Neuron (in vitro differentiated cells): ENCODE measurements around the gene PAPLN.

Source experiments
- H2AFZ ChIP-seq: one replicate; pipeline ENCODE4 v1.6.1; 2013; ENCODE audit warnings: low read depth, mild to moderate bottlenecking, inconsistent platforms, low read length, moderate library complexity
- H3K27me3 ChIP-seq: one replicate; pipeline ENCODE4 v1.6.1; 2013; ENCODE audit warnings: low read length; ENCODE audit not compliant: insufficient read depth
- H3K36me3 ChIP-seq: one replicate; pipeline ENCODE4 v1.6.1; 2013; ENCODE audit warnings: low read length; ENCODE audit not compliant: insufficient read depth
- H3K4me1 ChIP-seq: one replicate; pipeline ENCODE4 v1.6.1; 2013; ENCODE audit warnings: low read length; ENCODE audit not compliant: insufficient read depth
- H3K4me3 ChIP-seq: 2 replicates; pipeline ENCODE4 v1.5.1; 2013; ENCODE audit warnings: mild to moderate bottlenecking, low read length, moderate library complexity
- H3K9me3 ChIP-seq: one replicate; pipeline ENCODE4 v1.6.1; 2013; ENCODE audit warnings: low read length

Gene PAPLN

GRCh38 chr14:73234586-73235394 lies 2.5 kb upstream of the PAPLN start:
- H3K9me3 ChIP-seq = no peaks in the 10 kb centered on the region
- peaks cover 37% of the 10 kb centered on the region for H3K4me1 ChIP-seq
- H2AFZ ChIP-seq = no peak overlapping the region
- no peaks in the 10 kb centered on the region for H3K27me3 ChIP-seq
- H3K36me3 ChIP-seq = no peaks in the 10 kb centered on the region
- peak overlapping the region; percentile 15 for H3K4me3 ChIP-seq

DNA sequence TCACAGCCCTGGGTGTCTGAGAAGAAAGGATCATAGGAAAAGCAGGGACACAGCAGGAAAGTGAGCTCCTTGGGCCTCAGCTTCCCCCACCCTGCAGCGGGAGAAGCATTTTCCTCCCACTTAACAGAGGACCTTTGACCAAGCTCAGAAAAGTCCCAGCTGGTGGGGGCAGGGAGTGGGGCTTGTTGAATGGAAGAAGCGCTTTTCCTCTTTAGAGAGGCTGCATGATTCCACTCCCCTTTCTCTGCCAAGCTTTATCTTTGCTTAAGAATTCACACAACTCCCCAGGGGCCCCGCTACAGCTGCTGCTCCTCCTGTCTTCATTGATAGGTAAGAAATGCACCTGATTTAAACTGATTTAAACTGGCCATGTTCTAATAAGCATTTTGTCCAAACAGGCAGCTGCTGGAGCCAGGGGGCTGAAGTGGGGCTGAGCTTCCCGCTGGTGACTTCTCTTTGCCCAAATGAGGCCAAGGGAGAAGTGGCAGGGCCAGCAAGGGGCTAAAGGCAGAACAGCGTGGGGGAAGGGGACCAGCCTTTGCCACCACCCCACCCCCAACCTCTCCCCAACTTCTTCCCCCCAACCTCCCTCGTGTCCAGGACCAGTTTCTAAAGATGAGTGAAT lies 1.7 kb upstream of the PAPLN start:
- H3K9me3 ChIP-seq = no peaks in the 10 kb centered on the region
- no peaks in the 10 kb centered on the region for H3K36me3 ChIP-seq
- H3K4me1 ChIP-seq = peaks cover 37% of the 10 kb centered on the region
- peak overlapping the region; percentile 52 for H2AFZ ChIP-seq
- H3K27me3 ChIP-seq = no peaks in the 10 kb centered on the region
- peak overlapping the region; percentile 15 for H3K4me3 ChIP-seq

GRCh38 chr14:73236157-73236556 lies 1.1 kb upstream of the PAPLN start:
- Histone ChIP-seq H3K9me3 (no peaks in the 10 kb centered on the region), H3K36me3 (no peaks in the 10 kb centered on the region), H3K27me3 (no peaks in the 10 kb centered on the region), H2AFZ (peak overlapping the region; percentile 52), H3K4me3 (no peak overlapping the region), H3K4me1 (peaks cover 37% of the 10 kb centered on the region)

DNA sequence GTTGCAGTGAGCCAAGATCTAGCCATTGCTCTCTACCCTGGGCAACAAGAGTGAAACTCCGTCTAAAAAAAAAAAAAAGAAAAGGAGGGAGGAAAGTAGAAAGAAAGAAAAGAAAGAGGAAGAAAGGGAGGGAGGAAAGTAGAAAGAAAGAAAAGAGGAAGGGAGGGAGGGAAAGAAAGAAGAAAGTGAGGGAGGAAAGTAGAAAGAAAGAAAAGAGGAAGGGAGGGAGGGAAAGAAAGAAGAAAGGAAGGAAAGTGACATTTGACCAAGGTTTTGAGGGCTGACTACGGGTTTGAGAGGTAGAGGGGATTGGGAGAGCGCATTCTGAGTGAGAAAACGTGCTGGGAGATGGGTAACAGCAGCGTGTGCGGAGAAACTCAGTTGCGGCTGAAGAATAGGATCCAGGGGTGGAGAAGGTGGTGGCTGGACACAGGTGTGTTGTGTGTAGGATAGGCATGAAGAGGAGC lies 521 bp upstream of the PAPLN start:
- Histone ChIP-seq H2AFZ (no peak overlapping the region), H3K9me3 (no peaks in the 10 kb centered on the region), H3K4me1 (peaks cover 38% of the 10 kb centered on the region), H3K4me3 (no peak overlapping the region), H3K36me3 (no peaks in the 10 kb centered on the region), H3K27me3 (no peaks in the 10 kb centered on the region)

DNA sequence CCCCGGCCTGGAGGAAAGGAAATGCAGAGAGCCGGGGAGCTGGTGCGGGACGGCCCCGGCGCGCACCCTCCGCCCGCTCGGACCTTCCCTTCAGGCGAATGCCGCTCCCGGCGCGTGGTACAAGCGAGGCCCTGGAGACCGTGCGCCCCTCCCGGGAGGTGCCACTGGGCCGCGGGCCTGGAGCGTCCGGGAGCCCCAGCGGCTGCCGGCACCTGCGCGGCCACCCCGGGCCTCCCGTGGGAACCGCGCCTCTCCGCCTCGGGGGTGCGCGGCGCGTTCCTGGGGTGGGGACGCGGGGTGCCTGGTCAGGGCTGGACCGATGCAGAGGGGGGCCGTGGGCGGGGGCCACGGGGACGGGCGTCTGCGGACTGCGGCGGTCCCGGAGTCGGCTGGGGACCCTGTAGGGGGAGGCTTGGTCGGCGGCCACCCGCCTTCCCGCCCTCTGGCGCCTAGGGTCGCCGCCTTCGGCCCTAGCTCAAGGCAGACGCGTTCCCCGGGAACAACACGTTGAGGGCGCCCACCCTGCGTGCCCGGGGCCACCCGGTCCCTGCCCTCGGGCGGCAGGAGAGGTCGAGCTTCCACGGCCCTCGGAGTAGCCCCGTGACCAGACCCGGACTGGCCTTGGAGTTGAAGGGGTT lies 599 bp downstream of the PAPLN start:
- H2AFZ ChIP-seq = peak overlapping the region; percentile 9
- peaks cover 42% of the 10 kb centered on the region for H3K4me1 ChIP-seq
- H3K9me3 ChIP-seq = no peaks in the 10 kb centered on the region
- no peaks in the 10 kb centered on the region for H3K36me3 ChIP-seq
- peak overlapping the region; percentile 14 for H3K4me3 ChIP-seq
- H3K27me3 ChIP-seq = no peaks in the 10 kb centered on the region

GRCh38 chr14:73238424-73238852 lies 1.1 kb downstream of the PAPLN start:
- Histone ChIP-seq H2AFZ (peak overlapping the region; percentile 9), H3K4me3 (peak overlapping the region; percentile 14), H3K36me3 (no peaks in the 10 kb centered on the region), H3K9me3 (no peaks in the 10 kb centered on the region), H3K4me1 (peaks cover 42% of the 10 kb centered on the region), H3K27me3 (no peaks in the 10 kb centered on the region)

GRCh38 chr14:73238941-73239340 lies 1.6 kb downstream of the PAPLN start:
- Histone ChIP-seq H3K4me3 (no peak overlapping the region), H3K27me3 (no peaks in the 10 kb centered on the region), H3K4me1 (peaks cover 42% of the 10 kb centered on the region), H3K36me3 (no peaks in the 10 kb centered on the region), H3K9me3 (no peaks in the 10 kb centered on the region), H2AFZ (no peak overlapping the region)

- peaks cover 40% of the 10 kb centered on the region for H3K4me1 ChIP-seq
- no peak overlapping the region for H3K4me3 ChIP-seq
- no peaks in the 10 kb centered on the region for H3K36me3 ChIP-seq
Measured at GRCh38 chr14:73239393-73240241, 2.3 kb downstream of the PAPLN start.

GRCh38 chr14:73240816-73241480 lies 3.6 kb downstream of the PAPLN start:
- Histone ChIP-seq H3K9me3 (no peaks in the 10 kb centered on the region), H3K27me3 (no peaks in the 10 kb centered on the region), H2AFZ (no peak overlapping the region), H3K36me3 (no peaks in the 10 kb centered on the region), H3K4me1 (peaks cover 26% of the 10 kb centered on the region), H3K4me3 (no peak overlapping the region)

More at GRCh38 chr14:73239393-73240241, 2.3 kb downstream of the PAPLN start:
- Histone ChIP-seq H2AFZ (no peak overlapping the region), H3K9me3 (no peaks in the 10 kb centered on the region), H3K27me3 (no peaks in the 10 kb centered on the region)

GRCh38 chr14:73241481-73242165 lies 4.3 kb downstream of the PAPLN start:
- Histone ChIP-seq H3K4me3 (no peak overlapping the region), H3K36me3 (no peaks in the 10 kb centered on the region), H3K9me3 (no peaks in the 10 kb centered on the region), H3K27me3 (no peaks in the 10 kb centered on the region), H3K4me1 (peaks cover 22% of the 10 kb centered on the region), H2AFZ (no peak overlapping the region)

- Histone ChIP-seq H3K4me3 (no peak overlapping the region), H2AFZ (no peak overlapping the region), H3K27me3 (no peaks in the 10 kb centered on the region), H3K9me3 (no peaks in the 10 kb centered on the region), H3K36me3 (no peaks in the 10 kb centered on the region), H3K4me1 (peaks cover 22% of the 10 kb centered on the region)
Measured at GRCh38 chr14:73242357-73242901, 5.1 kb downstream of the PAPLN start.
